Activated T-helper 2 cell treated with anti-CD3 and anti-CD28 coated beads, Interferon-gamma antibody, Interleukin-2, Interleukin-4, amounts not matched to agents 10 μg/mL and 5 μg/mL and 100 μg/mL, durations not matched to agents 14 hours and 24 hours and 36 hours (primary cell): ENCODE measurements around the gene SMOC2. TPM values are rescaled to one million over a fixed set of nuclear protein-coding genes. Genes with fewer than 3 reads are reported as not detected.
"Not testable (repeated sequence)": the region's sequence is repeated elsewhere in the genome, so short reads cannot be mapped to it uniquely, and the experiment has no call there.

ENCODE experiments used
- DNase-seq: peaks from one replicate; pipeline ENCODE4 v3.0.0; 2021; ENCODE audit warnings: low spot score
- H3K27ac Mint-ChIP-seq: one replicate; pipeline ENCODE4 v1.8.0; 2021; ENCODE audit warnings: mixed read lengths
- H3K27me3 Mint-ChIP-seq: one replicate; pipeline ENCODE4 v1.8.0; 2021; ENCODE audit warnings: low read depth, mixed read lengths
- H3K36me3 Mint-ChIP-seq: one replicate; pipeline ENCODE4 v1.8.0; 2021; ENCODE audit warnings: low read depth, mixed read lengths
- H3K4me1 Mint-ChIP-seq: one replicate; pipeline ENCODE4 v1.8.0; 2021; ENCODE audit warnings: low read depth, mixed read lengths
- H3K4me3 Mint-ChIP-seq: one replicate; pipeline ENCODE4 v1.8.0; 2021; ENCODE audit warnings: low read depth, mild to moderate bottlenecking, moderate library complexity, mixed read lengths
- H3K9me3 Mint-ChIP-seq: one replicate; pipeline ENCODE4 v1.8.0; 2021; ENCODE audit warnings: mixed read lengths
- intact Hi-C: fragments of 100-400 bp; cut with micrococcal nuclease; formaldehyde crosslinking; loops from one replicate; pipeline ENCODE4 v1.15.1; 2023
- total RNA-seq: library from RNA; stranded (reverse); gene quantifications from 2 replicates; pipeline ENCODE4 v1.2.3, GENCODE V29; 2022

The SMOC2 gene
- total RNA-seq, 1 donor from 2014 or later = not detected

DNA sequence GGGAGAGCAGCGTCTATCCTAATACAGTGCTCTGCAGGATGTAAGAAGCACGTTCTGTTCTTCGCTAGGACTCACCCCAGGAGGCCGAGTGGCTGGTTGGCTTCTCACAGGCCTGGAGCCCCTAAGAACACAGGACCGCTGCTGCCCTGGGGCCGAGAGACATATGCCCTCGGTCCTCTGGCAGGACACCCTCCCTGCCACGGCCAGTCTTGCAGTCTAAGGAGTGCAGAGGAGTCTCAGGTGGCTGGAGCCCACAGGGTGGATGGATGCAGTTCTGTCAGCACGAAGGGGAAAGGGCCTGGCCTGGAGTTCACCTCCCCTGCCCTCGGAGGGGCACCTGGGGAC is 96.5 kb downstream of the SMOC2 start:
- DNase-seq = no peak
- Mint-ChIP-seq H3K27ac (no peak overlapping the region), H3K4me1 (no peaks in the 10 kb centered on the region), H3K4me3 (no peak overlapping the region), H3K9me3 (no peaks in the 10 kb centered on the region), H3K36me3 (no peaks in the 10 kb centered on the region), H3K27me3 (no peaks in the 10 kb centered on the region)
- intact Hi-C loops = no loop called here

DNA sequence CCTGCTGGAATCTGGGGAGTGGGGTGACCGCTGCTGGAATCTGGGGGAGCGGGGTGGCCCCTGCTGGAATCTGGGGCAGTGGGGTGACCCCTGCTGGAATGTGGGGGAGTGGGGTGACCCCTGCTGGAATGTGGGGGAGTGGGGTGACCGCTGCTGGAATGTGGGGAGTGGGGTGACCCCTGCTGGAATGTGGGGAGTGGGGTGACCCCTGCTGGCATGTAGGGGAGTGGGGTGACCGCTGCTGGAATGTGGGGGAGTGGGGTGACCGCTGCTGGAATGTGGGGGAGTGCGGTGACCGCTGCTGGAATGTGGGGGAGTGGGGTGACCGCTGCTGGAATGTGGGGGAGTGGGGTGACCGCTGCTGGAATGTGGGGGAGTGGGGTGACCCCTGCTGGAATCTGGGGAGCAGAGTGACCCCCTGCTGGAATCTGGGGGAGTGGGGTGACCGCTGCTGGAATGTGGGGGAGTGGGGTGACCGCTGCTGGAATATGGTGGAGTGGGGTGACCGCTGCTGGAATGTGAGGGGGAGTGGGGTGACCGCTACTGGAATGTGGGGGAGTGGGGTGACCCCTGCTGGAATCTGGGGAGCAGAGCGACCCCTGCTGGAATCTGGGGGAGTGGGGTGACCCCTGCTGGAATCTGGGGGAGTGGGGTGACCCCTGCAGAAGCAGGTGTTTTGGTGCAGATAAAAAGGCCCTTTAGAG is 97.4 kb downstream of the SMOC2 start:
- H3K27me3 Mint-ChIP-seq, DNase-seq, H3K36me3 Mint-ChIP-seq, H3K27ac Mint-ChIP-seq, H3K4me3 Mint-ChIP-seq, H3K9me3 Mint-ChIP-seq, H3K4me1 Mint-ChIP-seq, intact Hi-C loops: not testable (repeated sequence)

DNA sequence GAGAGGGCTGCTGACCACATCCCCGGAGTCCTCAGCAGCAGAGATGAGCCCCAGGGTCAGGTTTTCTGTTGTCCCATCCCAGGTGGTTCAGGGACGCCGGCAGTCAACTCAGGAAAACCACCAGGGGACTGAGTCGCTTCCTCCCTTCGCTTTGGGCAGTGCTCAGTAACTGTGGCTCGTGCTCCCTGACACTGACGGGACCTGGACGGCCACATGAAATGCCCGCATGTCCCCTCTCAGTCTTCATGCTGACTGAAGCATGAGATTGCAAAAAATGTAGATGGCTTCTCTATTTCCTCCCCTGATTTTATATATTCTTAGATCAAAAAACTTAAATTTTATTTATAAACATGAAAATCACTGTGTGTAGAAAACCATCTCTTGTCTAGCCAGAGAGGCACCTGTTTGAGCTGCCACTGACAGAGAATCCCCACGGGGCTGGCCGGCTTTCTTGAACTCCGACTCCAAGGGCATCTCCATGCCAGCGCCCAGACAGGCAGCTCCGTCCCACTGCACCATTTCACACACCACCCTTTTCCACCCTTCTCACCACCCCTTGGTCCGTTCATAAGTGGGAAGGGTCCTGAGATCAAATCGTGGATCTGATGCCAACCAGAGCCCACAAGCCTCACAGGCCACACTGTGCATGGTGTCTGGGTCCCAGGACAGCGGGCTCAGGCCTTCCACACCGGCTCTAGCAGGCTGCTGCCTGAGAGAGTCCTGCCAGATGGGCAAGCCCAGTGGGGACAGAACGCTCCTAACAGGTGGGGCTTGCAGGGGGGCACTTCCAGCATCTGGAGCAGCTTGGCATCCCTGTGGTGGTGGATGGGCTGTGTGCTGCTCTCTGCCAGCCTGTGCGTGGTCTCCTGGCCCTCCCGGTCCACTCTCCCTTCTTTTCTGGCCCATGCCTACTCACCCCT is 98.2 kb downstream of the SMOC2 start:
- intact Hi-C loops = no loop called here
- DNase-seq = no peak
- Mint-ChIP-seq H3K4me3 (no peak overlapping the region), H3K4me1 (no peaks in the 10 kb centered on the region), H3K27ac (no peak overlapping the region), H3K36me3 (no peaks in the 10 kb centered on the region), H3K27me3 (no peaks in the 10 kb centered on the region), H3K9me3 (no peaks in the 10 kb centered on the region)

DNA sequence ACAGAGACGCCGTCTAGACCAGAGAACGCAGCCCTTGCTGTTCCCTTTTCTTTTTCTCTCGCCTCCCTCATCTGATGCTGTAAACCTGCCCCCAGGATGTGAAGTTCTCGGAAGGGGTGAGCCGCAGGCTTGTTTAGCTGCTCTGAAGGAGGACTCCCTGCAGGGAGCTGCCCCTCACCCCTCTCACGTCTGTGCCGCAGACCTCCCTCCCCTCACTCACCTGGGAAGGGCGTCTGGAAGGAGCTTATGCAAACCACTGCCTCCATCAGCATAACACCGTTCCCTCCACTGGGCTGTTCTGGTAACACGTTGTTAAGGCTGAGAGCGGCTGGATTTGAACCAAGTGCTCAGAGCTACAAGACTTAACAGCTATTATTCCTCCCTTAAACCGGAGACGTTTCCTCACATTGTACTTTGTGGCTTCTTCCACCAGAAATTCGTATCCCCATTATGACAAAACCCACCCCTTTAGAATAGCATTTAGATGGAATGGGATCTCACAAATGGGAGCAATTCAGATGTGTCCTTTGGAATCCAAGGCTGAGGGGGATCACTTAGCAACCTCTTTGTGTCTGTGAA is 99.8 kb downstream of the SMOC2 start:
- Mint-ChIP-seq H3K9me3 (no peaks in the 10 kb centered on the region), H3K36me3 (no peaks in the 10 kb centered on the region), H3K27me3 (no peaks in the 10 kb centered on the region), H3K4me1 (no peaks in the 10 kb centered on the region), H3K4me3 (no peak overlapping the region), H3K27ac (no peak overlapping the region)
- intact Hi-C loops = no loop called here
- DNase-seq = no peak

DNA sequence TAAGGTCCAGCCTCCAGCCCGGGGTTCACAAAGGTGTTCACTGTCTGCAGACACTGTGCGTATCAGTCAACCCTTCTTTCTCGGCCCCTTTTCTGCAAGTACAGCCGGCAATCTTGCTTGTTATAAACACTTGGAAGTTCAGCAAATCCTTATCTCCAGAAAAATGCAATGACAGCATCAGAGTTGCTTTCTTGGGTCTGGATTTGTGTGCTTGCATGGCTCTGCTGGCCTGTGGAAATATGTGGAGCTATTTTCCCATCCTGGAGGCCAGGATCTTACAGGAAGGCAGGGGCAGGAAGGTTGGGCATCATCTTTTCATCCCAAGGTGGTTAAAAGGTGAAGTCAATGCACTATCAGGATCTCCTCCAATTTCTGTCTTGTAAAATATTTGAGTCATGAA is 100.3 kb downstream of the SMOC2 start:
- H3K4me3 Mint-ChIP-seq = no peak overlapping the region
- H3K27me3 Mint-ChIP-seq = no peaks in the 10 kb centered on the region
- H3K4me1 Mint-ChIP-seq = no peaks in the 10 kb centered on the region
- no peaks in the 10 kb centered on the region for H3K9me3 Mint-ChIP-seq
- DNase-seq = no peak
- intact Hi-C loops = no loop called here
- H3K36me3 Mint-ChIP-seq = no peaks in the 10 kb centered on the region
- H3K27ac Mint-ChIP-seq = no peak overlapping the region

DNA sequence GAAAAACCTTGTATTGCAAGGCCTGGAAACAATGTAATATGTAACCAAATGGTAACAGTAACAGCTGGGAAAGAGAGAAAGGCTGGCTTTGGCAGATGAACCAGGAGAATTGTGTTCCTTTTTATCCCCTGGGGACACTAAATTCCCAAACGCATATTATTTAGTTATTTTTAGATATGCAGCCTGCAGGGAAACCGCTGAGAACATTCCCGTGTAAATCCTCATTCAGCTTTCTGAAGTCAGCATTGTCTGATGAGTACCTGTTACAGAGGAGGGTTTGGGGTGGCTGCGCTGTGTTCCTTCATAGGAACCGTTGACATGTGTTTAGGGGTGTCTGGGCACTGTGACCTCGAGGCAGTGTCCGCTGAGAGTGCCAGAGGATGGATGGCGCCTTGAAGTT is 101.3 kb downstream of the SMOC2 start:
- no peaks in the 10 kb centered on the region for H3K36me3 Mint-ChIP-seq
- H3K4me1 Mint-ChIP-seq = no peaks in the 10 kb centered on the region
- no peak overlapping the region for H3K4me3 Mint-ChIP-seq
- no peak overlapping the region for H3K27ac Mint-ChIP-seq
- intact Hi-C loops = no loop called here
- H3K27me3 Mint-ChIP-seq = no peaks in the 10 kb centered on the region
- no peaks in the 10 kb centered on the region for H3K9me3 Mint-ChIP-seq
- DNase-seq = no peak

DNA sequence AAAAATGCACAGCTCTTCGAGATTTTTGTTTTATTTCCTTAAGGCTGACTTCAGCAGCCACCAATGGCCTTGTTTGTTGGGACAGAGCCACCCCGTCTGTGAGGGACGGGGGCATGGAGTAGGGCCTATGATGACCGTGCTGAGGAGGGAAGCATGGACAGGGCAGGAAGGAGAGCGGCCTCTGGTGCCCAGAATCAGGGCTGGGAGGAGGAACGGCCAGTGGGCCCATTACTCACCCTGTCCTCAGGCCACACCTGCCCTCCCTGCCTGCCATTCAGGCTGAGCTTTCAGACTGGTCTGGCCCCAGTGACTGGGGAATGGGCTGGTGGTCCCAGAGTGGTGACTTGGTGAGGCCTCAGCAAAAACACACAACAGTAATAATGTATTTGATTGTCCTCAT is 104.4 kb downstream of the SMOC2 start:
- no peaks in the 10 kb centered on the region for H3K4me1 Mint-ChIP-seq
- no peaks in the 10 kb centered on the region for H3K9me3 Mint-ChIP-seq
- intact Hi-C loops = no loop called here
- no peak overlapping the region for H3K4me3 Mint-ChIP-seq
- H3K36me3 Mint-ChIP-seq = no peaks in the 10 kb centered on the region
- H3K27ac Mint-ChIP-seq = no peak overlapping the region
- DNase-seq = no peak
- H3K27me3 Mint-ChIP-seq = no peaks in the 10 kb centered on the region

DNA sequence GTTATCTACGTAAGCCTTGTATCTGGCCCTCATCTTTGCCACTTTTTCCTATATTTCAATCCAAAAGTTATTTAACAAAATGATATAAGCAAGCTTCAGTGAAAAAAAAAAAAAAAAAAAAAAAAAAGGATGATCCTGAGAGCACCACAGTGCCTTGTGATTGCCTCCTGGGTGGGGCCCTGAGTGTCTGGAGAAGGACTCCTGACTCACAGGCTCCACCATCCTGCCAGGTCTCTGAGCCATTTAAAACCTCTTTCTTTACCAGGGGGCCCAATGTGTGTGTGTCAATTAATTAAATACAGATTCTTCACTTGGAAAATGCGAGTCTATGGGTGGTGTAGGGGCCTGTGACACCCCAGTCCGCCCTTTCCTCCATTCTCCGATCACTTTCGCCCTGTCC is 105.2 kb downstream of the SMOC2 start:
- intact Hi-C loops = no loop called here
- Mint-ChIP-seq H3K27me3 (no peaks in the 10 kb centered on the region), H3K9me3 (no peaks in the 10 kb centered on the region), H3K27ac (no peak overlapping the region), H3K4me3 (no peak overlapping the region), H3K4me1 (no peaks in the 10 kb centered on the region), H3K36me3 (no peaks in the 10 kb centered on the region)
- no peak for DNase-seq

DNA sequence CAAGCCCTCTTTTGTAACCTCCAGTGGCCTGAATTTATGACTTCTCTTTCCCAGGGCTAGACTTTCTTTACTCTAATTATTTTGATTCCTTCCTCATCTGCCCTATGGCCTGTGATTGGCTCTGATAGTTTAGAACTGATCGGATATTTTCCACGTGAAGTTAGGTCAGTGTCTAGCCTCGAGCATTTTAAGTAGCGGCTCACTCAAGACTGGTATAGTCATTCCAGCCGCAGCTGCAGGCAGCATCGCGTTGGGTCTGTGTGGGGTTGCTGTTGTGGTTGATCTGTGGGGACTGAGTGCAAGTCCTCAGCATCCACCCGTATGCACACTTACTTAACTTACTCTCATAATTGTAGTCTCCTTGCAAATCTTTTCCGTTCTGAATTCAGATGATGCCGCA is 105.7 kb downstream of the SMOC2 start:
- Mint-ChIP-seq H3K27ac (no peak overlapping the region), H3K4me3 (no peak overlapping the region), H3K9me3 (no peaks in the 10 kb centered on the region), H3K27me3 (no peaks in the 10 kb centered on the region), H3K36me3 (no peaks in the 10 kb centered on the region), H3K4me1 (no peaks in the 10 kb centered on the region)
- no peak for DNase-seq
- intact Hi-C loops = no loop called here

DNA sequence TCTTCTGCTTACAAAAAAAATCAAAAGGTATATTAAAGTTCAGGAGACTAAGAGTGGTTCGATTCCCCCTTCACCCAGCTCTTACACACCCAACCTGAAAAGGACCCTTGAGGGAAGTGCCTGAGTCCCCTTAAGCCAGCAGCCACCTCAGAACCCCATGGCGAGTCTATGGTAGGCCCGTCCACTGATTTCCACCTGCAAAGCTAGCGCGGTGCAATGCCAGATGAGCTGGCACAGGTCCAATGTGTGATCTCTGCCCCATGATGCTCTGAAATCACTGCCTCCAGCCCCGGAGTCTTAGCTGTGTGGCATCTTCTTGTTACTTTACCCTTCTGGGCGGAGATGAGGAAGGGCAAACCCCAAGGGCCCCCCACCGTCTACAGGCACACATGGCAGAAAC is 109.3 kb downstream of the SMOC2 start:
- no peak overlapping the region for H3K27ac Mint-ChIP-seq
- H3K27me3 Mint-ChIP-seq = no peaks in the 10 kb centered on the region
- intact Hi-C loops = no loop called here
- H3K36me3 Mint-ChIP-seq = no peaks in the 10 kb centered on the region
- no peak for DNase-seq
- H3K9me3 Mint-ChIP-seq = no peaks in the 10 kb centered on the region
- H3K4me1 Mint-ChIP-seq = no peaks in the 10 kb centered on the region
- no peak overlapping the region for H3K4me3 Mint-ChIP-seq

DNA sequence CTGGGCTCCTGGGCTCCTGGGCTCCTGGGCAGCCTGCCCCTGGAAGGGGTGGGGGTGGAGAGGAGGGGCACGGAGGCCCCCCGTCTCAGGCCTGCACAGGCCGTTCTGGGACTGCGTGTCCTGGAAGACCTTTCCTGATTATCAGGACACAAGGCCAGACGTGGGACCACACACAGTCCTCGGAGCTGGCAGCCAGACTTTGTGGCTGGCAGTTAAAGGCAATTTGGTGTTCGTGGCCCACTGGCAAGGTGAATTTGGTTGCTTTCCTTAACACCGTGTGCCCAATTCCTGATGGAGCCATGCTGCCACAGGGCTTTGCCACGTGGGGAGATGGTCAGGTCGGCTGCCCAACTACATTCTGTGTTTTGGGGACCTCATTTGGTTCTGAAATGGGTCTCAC is 113.5 kb downstream of the SMOC2 start:
- no peaks in the 10 kb centered on the region for H3K9me3 Mint-ChIP-seq
- H3K36me3 Mint-ChIP-seq = no peaks in the 10 kb centered on the region
- no peaks in the 10 kb centered on the region for H3K27me3 Mint-ChIP-seq
- H3K4me3 Mint-ChIP-seq = no peak overlapping the region
- DNase-seq = no peak
- intact Hi-C loops = no loop called here
- H3K27ac Mint-ChIP-seq = no peak overlapping the region
- no peaks in the 10 kb centered on the region for H3K4me1 Mint-ChIP-seq

DNA sequence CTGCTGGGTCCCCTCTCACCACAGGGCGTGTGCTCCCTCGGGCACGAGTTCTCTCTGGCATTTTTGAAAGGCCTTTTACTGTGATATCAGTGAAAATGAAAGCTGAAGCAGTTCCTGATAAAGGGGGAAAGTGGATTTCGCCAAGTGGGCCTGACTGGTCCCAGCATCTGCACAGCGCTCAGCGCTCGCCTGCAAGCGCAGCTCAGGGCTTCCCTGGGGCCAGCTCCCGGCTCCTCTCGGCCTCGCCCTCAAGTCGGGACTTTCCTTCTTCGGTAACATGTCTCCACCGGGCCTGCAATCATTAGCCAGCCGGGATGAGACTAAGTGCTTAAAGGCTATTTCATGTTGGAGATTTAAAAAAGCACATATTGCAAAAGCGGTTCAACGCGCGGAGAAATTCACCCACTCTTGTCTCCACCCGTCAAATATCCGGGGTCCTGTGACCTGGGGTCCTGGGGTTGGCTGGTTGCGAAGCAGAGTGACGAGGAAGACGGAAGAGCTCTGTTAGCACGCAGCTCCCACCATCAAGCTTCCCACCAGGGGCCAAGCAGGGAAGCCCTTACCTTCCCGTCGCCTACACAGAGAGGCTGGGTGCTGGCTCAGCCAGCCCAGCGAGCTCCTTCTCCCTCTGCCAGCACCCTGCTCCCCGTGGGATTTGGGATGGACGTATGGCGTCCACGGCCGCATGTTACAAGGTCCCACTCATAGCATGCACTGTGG is 114.1 kb downstream of the SMOC2 start:
- no peaks in the 10 kb centered on the region for H3K4me1 Mint-ChIP-seq
- no peaks in the 10 kb centered on the region for H3K27me3 Mint-ChIP-seq
- peaks cover 1% of the 10 kb centered on the region for H3K9me3 Mint-ChIP-seq
- intact Hi-C loops = no loop called here
- H3K36me3 Mint-ChIP-seq = no peaks in the 10 kb centered on the region
- no peak overlapping the region for H3K27ac Mint-ChIP-seq
- no peak overlapping the region for H3K4me3 Mint-ChIP-seq
- no peak for DNase-seq
